NK-92 (cell line): Measurements from ENCODE around the gene PCDHB5.
"Not testable (repeated sequence)": the region's sequence is repeated elsewhere in the genome, so short reads cannot be mapped to it uniquely, and the experiment has no call there.

Source experiments
- DNase-seq: peaks from one replicate; lab custom pipeline; 2025; ENCODE audit not compliant: unreplicated experiment; lab: John Stamatoyannopoulos, UW

Gene PCDHB5

GRCh38 chr5:141151632-141152031 is 16.6 kb downstream of the PCDHB5 start:
- DNase-seq: not testable (repeated sequence)

GRCh38 chr5:141152096-141152495 is 17.1 kb downstream of the PCDHB5 start:
- not testable (repeated sequence) for DNase-seq

- DNase-seq: no peak
Observed at GRCh38 chr5:141155540-141156374, 20.8 kb downstream of the PCDHB5 start.

- not testable (repeated sequence) for DNase-seq
Observed at GRCh38 chr5:141157356-141157755, 22.4 kb downstream of the PCDHB5 start.

GRCh38 chr5:141157901-141158300 is 22.9 kb downstream of the PCDHB5 start:
- not testable (repeated sequence) for DNase-seq

GRCh38 chr5:141172381-141173204 is 37.6 kb downstream of the PCDHB5 start, which contains the start of gene PCDHB7:
Gene PCDHB7, plus strand, starts transcription at chr5:141172644. Its CDS starts 192 bp downstream, at chr5:141172836.
- DNase-seq: no peak

- DNase-seq: not testable (repeated sequence)
Observed at GRCh38 chr5:141174291-141175104, 39.5 kb downstream of the PCDHB5 start.

- DNase-seq: no peak
Observed at GRCh38 chr5:141175933-141176332, 40.9 kb downstream of the PCDHB5 start.

GRCh38 chr5:141177577-141178191 is 42.7 kb downstream of the PCDHB5 start, which contains the start of gene PCDHB8:
Gene PCDHB8, plus strand, starts transcription at chr5:141177790. Its CDS starts 245 bp downstream, at chr5:141178035.
- DNase-seq: not testable (repeated sequence)

- not testable (repeated sequence) for DNase-seq
Observed at GRCh38 chr5:141179371-141179770, 44.4 kb downstream of the PCDHB5 start.

GRCh38 chr5:141179876-141180275 is 44.9 kb downstream of the PCDHB5 start:
- not testable (repeated sequence) for DNase-seq

- DNase-seq: no peak
Observed at GRCh38 chr5:141180313-141180712, 45.3 kb downstream of the PCDHB5 start.

GRCh38 chr5:141182248-141182647 is 47.2 kb downstream of the PCDHB5 start, which contains the start of gene PCDHB16:
Gene PCDHB16, plus strand, starts transcription at chr5:141182387. Its CDS starts 173 bp downstream, at chr5:141182560.
- DNase-seq: no peak

GRCh38 chr5:141184117-141184855 is 49.3 kb downstream of the PCDHB5 start:
- DNase-seq: not testable (repeated sequence)

GRCh38 chr5:141186897-141187512 is 52.0 kb downstream of the PCDHB5 start, which contains the start of gene PCDHB9:
Gene PCDHB9, plus strand, starts transcription at chr5:141187161. Its CDS starts 158 bp downstream, at chr5:141187319.
- no peak for DNase-seq
